ENCODE results near the gene MLX.
A peak's percentile ranks its signal among the peaks of the same experiment; 100 is the strongest.

MLX gene, protein sequence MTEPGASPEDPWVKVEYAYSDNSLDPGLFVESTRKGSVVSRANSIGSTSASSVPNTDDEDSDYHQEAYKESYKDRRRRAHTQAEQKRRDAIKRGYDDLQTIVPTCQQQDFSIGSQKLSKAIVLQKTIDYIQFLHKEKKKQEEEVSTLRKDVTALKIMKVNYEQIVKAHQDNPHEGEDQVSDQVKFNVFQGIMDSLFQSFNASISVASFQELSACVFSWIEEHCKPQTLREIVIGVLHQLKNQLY

DNA sequence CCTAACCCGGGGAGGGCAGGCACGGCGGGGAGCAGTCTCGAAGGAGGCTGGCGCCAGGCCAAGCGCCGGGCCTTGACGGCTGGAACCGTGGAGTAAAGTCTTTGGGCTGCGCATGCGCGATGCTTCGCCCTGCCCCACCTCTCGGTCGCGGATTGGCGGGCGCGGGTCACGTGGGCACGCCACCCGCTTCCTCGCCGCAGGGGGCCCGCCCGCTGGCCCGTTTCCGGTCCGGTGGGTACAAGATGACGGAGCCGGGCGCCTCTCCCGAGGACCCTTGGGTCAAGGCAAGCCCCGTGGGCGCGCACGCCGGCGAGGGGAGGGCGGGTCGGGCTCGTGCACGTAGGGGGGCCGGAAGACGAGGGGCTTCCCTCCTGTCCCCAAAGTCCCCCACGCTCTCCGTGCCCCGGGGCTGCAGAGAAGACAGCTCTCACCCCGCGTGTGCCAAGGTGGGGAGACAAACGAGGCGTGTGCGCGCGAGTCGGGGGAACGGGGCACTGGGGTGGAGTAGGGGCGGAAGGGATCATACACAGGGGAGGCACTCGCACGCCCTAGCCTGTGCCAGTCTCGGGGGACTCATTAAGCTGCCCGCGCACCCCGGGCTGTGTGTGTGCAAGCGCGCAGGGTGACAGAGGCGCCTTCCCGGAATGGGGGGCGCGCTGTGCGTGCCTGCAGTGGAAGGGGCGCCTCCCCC lies at the start of gene MLX:
TSS of gene MLX (plus strand) at position 218 of the 691 bp plus-strand sequence. CDS start at position 243, 25 bp downstream.
- DNase-seq (ENCODE audit: low spot score): peak; percentile 92

DNA sequence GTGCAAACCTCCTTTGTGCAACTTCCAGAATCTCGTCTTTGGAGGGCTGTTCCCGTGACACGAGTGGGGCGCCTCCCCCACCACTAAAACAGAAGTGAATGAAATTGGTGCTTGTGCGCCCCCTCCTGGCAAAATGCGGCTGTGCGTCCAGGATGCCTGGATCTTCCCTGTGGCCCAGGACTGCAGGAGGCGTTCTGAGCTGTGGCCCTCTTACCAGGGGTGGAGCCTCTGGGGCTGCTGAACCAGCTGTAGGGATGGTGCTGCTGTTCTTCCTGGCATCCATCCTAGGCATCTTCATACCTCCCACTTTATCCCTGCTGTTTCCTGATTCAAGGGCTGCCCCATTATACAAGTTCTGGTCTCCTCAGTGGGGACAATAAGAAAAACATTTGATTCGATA lies 49.4 kb upstream of the MLX start:
- peak; percentile 75 for DNase-seq (ENCODE audit: low spot score)

DNA sequence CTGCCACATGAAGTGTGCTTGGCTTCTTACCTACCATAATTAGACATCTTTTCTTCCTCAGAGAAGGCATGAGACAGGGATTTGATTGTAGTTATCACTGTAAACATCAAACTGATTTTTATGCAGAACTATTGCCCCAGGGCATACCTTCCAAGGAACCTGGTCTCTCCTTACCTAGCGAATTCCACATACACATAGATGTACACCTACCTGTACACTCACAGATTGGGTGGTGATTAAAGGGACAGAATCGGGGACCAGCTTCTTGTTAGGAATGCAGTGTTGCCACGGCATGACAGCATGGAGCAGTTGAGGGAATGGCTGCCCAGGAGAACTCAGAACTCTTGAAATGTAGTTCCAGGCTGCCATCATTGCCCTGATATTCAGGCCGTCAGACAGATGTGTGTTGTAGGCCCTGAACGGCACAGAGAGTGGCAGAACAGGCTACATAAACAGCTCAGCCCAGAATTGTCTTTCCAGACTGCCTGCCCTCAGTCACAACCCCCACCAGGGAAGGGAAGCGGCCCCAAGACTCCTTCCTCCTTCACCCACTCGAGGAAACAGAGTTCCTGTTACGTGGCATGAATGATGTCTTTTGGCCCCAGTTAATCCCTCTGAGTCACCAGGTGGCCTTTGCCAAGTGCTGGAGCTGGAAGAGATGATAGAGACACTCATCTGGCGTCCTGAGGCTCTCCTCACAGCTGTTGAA lies 48.7 kb upstream of the MLX start:
- DNase-seq (ENCODE audit: low spot score): no peak

DNA sequence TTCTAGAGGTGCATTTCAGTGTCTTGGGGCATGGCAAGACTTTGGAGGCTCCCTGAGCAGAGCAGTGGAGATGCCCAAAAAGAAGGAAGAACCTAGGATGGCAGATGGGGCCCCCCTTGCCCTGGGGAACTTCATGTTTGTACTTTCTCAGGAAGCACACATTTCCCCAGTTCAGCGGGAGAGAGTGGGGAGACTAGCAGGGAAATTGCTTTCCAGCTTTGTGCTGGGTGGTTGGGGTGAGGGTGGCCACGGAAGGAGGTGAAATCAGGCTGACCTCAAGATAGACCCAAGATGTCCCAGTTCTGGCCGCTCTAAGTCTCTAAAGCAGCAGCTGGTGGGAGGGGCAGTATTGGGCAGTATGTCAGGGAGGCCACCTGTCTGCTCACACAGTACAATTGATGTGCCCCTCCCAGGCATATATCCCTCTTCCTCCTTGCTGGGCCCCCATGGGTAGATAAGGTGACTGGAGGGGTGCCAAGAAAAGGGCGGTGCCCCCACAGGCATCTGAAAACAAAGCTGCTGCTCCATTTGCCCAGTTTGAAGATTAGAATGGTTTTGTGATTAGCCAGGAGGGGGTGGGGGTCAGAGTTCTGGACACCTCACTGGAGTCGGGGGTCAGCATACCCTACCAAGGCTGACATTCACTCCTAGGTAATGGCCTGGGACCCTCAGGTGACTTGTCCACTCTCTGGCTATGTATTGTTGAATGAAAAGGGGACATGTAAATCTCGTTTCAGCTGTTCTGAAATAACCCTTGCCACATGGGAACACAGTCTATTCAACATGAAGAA lies 48.0 kb upstream of the MLX start:
- DNase-seq (ENCODE audit: low spot score): no peak

DNA sequence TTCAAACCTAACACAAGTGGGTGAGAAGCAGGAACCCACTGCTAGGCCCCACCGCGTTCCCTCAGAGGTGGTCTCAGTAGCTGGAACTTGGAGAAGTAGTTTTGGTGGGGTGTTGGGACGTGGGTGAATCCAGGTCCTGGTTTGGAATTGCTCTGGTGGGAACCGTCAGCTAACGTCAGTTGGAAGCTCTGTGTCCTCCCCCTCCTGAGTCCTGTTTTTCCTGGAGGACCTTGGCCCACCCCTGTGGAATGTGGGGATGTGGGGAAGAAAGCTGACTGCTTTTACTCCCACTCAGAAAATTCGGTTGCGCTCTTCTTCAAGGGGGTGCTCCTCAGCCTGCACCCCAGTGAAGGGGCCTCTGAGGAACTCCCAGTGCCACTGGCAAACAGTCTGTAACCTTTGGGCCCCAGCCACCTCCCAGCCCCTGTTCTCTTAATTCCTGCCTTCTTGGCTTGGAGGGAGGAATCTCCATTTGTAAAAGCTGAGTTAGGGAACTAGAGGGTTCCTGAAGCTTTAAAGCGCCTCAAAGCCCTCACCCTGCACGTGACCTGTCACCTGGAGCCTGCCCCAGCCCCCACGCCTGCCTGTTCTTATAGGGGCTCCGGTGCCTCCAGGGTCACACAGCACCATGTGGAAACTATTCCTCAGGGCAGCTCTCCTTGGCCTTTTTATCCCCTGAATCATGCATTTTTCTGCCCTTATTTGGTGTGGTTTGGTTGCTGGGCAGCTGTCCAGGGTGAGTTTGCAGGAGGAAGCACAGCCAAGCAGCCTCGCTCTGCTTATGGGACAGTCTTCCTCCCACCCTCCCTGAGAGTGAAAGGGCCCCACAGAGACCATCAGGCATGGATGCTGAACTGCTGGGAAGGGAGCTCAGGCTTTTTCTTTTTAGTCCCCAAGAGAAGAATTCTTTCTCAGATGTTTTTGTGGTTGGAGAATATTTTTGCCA lies 47.1 kb upstream of the MLX start:
- DNase-seq (ENCODE audit: low spot score): no peak

DNA sequence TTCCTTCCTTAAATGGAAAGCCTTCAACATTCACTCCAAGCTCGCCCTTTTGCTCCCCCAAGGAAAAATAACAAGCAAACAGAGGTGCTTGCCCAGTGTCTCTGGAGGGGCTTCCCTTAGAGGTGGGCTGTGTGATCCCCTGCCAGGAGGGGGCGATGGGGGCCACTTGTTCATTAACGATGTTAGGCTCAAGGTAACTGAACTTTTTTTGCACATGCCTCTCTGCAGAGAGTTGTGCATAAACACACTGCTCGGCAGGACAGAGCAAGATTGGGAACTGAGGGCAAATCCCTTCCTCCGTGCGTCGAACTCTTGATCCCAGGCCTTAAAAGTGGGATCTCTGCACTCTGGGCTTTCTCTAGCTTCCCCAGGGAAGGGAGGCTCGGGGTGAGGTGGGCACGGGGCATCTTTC lies 46.4 kb upstream of the MLX start:
- no peak for DNase-seq (ENCODE audit: low spot score)

DNA sequence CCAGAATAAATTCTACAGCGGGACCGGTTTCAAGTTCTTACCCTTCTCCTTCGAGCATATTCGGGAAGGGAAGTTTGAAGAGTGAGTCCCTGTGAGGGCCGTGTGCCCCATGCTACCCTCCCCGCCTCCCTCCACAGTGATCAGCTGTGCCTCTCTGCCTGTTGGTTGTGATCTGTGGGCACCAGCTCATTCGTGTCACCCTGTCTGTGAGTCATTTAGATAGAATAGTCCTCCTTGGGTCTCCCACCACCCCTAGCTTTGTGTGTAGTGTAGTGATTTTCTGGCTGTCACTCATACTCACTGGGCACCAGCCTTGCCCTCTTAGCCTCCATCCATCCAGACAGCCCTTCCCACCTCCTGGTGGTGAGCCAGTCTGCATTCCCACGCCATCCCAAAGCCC lies 45.9 kb upstream of the MLX start:
- DNase-seq (ENCODE audit: low spot score): no peak

DNA sequence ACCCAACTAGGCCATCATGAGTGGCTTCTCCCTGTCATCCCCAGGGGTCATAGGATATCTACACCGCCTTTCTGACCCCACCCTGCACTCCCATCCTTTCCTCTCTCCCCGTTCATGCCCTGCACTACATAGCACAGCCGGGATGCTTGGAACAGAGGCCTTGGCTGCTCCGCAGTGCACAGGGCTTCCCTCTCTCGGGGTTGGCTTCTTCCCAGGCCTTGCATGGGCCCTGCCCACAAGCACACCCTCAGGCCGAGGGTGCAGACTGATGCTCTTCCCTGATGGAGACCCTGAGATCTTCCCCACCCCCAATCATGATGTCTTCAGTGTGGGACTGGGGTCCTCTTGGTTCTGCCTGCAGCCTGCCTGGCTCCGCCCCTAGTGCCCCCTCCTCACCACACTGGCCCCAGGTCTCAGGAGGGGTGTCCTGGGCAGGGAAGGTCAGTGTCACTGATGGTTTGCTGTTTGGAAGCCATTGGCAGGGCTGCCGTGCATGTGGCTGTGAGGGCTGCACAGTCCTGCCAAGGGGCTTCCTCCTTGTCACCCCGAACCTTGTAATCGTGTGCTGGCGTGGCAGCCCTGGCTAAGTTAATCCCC lies 45.1 kb upstream of the MLX start:
- DNase-seq (ENCODE audit: low spot score): no peak

DNA sequence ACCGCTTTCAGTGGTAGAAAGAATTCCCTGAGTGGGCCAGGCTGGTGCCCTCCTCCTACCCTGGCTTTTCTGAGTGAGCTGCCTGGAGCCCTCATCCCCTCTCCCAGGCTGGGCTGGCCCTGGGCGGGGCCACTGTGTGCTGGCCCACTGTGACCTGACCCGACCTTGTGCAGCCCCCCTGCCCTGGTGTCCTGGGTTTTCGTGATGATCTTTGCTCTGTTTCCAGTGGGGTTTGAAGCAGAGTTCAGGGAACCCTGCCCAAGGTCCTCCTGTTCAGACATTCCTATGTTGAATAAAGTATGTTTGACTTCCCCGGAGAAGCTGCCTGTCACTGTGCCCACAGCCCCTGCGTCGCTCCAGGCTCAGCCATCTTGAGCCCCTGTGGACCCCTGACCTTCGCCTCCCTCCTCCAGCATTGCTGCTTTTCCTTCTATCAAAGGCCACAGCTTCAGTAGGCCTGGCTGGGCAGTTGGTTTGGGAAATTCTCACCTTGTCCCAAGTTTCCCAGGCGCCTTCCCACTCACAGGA lies 44.6 kb upstream of the MLX start:
- DNase-seq (ENCODE audit: low spot score): no peak

DNA sequence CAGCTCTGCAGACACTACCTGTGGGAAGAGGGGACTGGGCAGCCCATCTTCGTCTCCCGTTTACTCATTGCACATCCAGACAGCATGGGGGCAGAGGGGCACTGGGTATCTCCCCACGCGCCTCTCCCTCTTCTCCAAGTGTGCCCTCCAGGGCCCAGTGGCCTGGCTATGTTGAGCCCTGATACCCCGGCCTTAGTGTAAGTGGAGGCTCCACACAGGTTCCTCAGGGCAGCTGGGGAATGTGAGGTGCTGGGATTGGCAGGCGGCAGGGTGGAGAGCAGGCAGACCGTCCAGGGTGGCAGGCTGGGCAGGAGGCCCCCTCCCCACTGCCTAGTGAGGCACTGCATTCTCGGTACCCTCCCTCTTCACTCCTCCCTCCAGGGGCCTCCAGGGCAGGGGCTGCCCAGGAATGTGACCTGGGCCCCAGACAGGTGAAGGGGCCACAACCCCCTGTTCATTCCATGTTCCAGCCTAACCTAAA lies 44.1 kb upstream of the MLX start:
- no peak for DNase-seq (ENCODE audit: low spot score)

DNA sequence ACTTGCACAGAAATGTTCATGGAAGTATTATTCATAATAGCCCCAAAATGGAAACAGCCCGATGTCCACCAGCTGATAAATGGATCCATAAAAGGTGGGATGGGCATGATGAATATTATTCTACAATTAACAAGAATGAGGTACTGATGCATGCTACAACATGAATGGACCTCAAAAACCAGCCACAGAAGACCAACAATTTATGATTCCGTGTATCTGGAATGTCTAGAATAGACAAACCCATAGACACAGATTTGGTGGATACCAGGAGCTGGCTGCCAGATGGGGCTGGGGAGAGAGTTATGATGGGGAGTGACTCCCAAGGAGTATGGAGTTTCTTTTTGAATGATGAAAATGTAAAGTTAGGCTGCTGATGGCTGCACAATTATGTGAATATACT lies 41.7 kb upstream of the MLX start:
- DNase-seq (ENCODE audit: low spot score): no peak

DNA sequence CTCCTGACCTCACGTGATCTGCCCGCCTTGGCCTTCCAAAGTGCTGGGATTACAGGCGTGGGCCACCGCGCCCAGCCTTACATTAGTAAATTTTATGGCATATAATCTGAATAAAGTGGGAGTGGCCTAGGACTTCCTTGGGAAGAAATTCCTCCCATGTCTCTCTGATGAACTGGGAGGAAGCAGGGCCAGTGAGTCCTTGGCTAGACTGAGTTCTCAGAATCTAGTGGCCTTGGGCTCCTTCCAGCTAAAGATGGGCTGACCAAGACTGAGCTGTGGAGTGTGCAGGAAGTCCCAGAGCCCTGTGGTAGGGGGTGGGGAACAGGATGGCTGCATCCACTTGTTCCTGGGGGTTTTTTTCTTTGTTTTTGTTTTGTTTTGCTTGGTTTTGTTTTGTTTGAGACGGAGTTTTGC lies 40.9 kb upstream of the MLX start:
- DNase-seq (ENCODE audit: low spot score): no peak

DNA sequence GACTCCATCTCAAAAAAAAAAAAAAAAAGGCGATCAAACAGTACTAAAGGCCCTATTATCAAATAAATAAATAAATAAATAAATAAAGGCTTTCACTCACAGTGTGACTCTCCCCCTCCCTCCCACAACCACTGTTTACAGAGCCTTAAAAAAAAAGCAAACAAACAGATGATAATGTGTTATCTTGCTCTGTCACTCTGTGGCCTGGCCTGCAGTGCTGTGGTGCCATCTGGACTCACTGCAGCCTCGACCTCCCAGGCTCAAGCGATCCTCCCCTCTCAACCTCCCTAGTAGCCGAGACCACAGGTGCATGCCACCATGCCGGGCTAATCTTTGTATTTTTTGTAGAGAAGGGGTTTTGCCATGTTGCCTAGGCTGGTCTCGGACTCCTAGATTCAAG lies 39.0 kb upstream of the MLX start:
- DNase-seq (ENCODE audit: low spot score): no peak

DNA sequence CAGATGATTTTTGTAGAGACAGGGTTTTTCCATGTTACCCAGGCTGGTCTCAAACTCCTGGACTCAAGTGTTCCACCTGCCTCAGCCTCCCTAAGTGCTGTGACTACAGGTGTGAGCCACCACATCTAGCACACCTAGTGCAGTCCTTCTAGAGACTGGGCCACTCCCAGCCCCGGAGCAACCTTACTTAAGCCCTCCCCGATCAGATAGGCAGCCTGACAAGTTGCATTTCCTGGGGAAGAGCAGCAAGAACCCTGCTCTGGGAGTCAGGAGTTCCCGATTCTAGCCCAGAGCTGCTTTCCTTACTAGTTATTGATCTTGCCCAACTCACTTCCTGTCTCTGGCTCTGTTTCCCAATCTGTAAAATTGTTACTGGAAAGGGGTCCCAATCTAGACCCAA lies 37.8 kb upstream of the MLX start:
- no peak for DNase-seq (ENCODE audit: low spot score)

DNA sequence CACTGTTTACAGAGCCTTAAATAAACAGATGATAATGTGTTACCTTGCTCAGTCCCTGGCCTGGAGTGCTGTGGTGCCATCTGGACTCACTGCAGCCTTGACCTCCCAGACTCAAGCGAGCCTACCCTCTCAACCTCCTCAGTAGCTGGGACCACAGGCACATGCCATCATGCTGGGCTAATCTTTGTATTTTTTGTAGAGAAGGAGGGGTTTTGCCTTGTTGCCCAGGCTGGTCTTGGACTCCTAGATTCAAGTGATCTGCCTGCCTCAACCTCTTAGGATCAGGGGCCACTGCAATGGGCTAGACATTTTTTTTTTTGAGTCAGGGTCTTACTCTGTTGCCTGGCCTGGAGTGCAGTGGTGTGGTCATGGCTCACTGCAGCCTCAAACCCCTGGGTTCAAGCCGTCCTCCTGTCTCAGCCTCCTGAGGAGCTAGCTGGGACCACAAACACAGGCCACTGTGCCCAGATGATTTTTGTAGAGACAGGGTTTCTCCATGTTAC lies 35.9 kb upstream of the MLX start:
- DNase-seq (ENCODE audit: low spot score): no peak

DNA sequence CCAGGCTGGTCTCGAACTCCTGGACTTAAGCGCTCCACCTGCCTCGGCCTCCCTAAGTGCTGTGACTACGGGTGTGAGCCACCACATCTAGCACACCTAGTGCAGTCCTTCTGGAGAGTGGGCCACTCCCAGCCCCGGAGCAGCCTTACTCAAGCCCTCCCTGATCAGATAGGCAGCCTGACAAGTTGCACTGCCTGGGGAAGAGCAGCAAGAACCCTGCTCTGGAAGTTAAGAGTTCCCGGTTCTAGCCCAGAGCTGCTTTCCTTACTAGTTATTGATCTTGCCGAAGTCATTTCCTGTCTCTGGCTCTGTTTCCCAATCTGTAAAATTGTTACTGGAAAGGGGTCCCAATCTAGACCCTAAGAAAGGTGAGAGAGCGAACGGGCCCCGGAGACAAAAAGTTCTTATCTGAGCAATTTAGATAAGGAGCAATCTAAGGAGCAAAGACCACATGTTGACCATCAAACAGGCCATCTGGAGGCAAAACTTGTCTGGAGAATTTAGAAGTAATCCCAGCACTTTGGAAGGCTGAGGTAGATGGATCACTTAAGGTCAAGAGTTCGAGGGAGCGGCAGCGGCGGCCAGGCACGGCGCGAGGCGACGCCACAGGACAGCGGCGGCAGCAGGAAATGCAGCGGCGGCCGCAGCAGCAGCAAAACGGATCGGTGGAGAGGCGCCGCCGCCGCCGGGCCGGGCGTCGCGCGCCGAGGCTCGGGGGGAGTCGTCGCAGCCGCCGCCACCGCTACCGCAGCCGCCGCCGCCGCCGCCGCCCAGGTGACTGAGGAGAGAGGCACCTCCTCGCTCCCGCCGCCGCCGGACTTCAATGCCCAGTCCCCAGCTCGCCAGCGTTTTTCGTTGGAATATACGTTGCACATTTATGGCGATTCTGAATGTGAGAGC lies 35.2 kb upstream of the MLX start:
- DNase-seq (ENCODE audit: low spot score): peak; percentile 53

DNA sequence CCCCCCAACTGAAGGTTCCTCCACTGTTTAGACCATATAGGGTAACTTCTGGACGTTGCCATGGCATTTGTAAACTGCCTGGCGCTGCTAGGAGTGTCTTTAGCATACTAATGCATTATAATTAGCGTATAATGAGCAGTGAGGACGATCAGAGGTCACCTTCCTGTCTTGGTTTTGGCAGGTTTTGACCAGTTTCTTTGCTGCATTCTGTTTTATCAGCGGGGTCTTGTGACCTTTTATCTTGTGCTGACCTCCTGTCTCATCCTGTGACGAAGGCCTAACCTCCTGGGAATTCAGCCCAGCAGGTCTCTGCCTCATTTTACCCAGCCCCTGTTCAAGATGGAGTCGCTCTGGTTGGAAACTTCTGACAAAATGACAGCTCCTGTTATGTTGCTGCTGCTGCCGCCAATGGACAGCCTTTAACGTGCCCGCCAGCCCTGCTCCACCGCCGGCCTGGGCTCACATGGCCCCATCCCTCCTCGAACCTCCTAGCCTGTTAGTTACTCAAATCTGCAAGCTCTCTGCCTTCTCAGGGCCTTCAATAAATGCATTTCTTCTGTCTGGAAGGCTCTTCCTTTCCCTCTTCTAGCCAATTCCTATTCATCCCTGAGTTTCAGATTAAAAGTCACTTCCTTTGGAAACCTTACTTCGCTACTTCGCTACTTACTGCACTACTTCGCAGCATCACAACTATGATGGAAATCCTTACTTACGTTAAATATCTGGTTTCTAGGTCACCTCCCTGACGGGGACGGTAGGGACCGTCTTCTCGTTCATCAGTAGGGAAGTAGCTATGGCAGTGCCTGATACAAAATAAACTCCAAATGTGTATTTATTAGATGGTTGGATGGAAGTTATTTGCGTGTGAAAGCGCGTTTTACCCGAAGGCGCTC lies 31.5 kb upstream of the MLX start:
- DNase-seq (ENCODE audit: low spot score): no peak

DNA sequence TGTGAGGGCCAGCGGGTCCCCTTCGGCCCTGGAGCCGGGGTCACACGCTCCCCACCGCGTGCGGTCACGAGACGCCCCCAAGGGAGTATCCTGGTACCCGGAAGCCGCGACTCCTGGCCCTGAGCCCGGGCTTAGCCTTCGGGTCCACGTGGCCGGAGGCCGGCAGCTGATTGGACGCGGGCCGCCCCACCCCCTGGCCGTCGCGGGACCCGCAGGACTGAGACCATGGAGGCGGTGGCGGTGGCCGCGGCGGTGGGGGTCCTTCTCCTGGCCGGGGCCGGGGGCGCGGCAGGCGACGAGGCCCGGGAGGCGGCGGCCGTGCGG lies 30.9 kb upstream of the MLX start, which contains the start of gene NAGLU:
TSS of gene NAGLU (plus strand) at position 194 of the 324 bp plus-strand sequence. CDS start at position 226, 32 bp downstream.
- peak; percentile 76 for DNase-seq (ENCODE audit: low spot score)

Measured in CD4-positive, alpha-beta T cell treated with Interleukin-6 at 100 ng/mL for 8 hours (primary cell).